Testis (tissue), 3 donors: Measurements from ENCODE around the gene CRB1. TPM values are rescaled to one million over a fixed set of nuclear protein-coding genes. Genes with fewer than 3 reads are reported as not detected.

Source experiments
- DNase-seq: peaks from one replicate; pipeline ENCODE4 v3.0.0-alpha.2; 2019
- H3K27ac ChIP-seq, 2 donors: fragments of 200-600 bp; sonication (generic); one replicate each; pipeline ENCODE4 v1.5.1; 2019
- H3K27me3 ChIP-seq: fragments of 200-600 bp; sonication (generic); one replicate; pipeline ENCODE4 v1.5.1; 2019
- H3K36me3 ChIP-seq: fragments of 200-600 bp; sonication (generic); one replicate; pipeline ENCODE4 v1.5.1; 2017; ENCODE audit warnings: low read depth; ENCODE audit errors: missing control alignments
- H3K4me1 ChIP-seq: fragments of 200-600 bp; sonication (generic); one replicate; pipeline ENCODE4 v1.5.1; 2019
- H3K4me3 ChIP-seq, 2 donors: fragments of 200-600 bp; sonication (generic); one replicate each; pipeline ENCODE4 v1.5.1; 2017 to 2019
- H3K9me3 ChIP-seq: fragments of 200-600 bp; sonication (generic); one replicate; pipeline ENCODE4 v1.5.1; 2017
- POLR2A ChIP-seq: fragments of 450-650 bp; IDR thresholded peaks from one replicate; pipeline ENCODE4 v1.6.1; 2017; ENCODE audit warnings: antibody characterized with exemption, mild to moderate bottlenecking, moderate library complexity
- WGBS, 2 donors: methylation state at CpG; one replicate each; pipeline ENCODE4 v1.1.5; 2018; 5-methylcytosine and 5-hydroxymethylcytosine counted together
- intact Hi-C: fragments of 100-400 bp; cut with DNase I; formaldehyde crosslinking; loops from one replicate; pipeline ENCODE4 v1.15.1; 2023; ENCODE audit warnings: low total_unique reads
- polyA plus RNA-seq: library from polyadenylated mRNA; stranded (reverse); fragments of 350-450 nt; fragmentation: Illumina TruSeq; extraction: RNeasy Lipid Tissue Mini Kit (QIAGEN cat#74804); gene quantifications from one replicate; pipeline ENCODE4 v1.2.3, GENCODE V29; 2014; ENCODE audit warnings: low read depth, low replicate concordance; ENCODE audit not compliant: insufficient read depth
- total RNA-seq, 2 donors: library from RNA; depleted of rRNA; stranded (reverse); fragments of >200 nt; gene quantifications; one replicate each; pipeline ENCODE4 v1.2.3, GENCODE V29; 2016
- TF ChIP-seq, protein P1 (sequence below), 3 experiments: fragments of 450-650 bp in 2 of 3; fragments of 200-600 bp in 1 of 3; sonication (generic) in 1 of 3; IDR thresholded peaks; one replicate each; pipeline ENCODE4 v1.5.1; 2016 to 2019; ENCODE audit warnings: antibody characterized with exemption in 3 of 3, mild to moderate bottlenecking in 2 of 3, moderate library complexity in 1 of 3

CRB1 gene
- total and polyA plus RNA-seq, 3 donors from 2014 or later = 7.4 to 14.7 (median 12.9) TPM

DNA sequence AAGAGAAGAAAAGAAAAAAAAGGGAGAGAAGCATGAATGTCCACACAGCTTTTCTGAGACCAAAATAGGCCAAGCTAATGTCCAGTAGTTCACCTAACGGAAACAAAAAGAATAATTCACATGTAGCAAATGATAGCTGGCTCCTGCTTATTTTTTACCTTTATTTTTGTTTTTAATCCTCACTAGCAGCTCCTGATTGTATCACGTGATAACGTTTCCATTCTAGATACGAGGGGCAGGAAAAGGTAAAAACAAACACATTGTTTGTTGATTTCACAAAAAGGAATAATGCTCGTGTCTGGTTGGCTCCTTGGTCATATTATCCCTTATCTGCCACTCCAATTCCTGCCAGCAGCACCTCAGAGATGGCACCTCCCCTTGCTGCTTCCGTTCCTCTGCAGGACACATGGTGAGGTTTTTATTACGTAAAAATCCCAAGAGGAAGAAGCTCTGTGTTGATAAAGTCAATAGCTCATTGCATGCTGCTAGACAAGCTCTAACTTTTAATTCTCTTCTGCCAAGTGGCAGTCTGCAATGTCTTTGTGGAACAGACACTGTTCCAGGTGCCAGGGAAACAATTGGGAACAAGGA is 201.7 kb downstream of the CRB1 start:
- TF ChIP-seq, protein P1, sequence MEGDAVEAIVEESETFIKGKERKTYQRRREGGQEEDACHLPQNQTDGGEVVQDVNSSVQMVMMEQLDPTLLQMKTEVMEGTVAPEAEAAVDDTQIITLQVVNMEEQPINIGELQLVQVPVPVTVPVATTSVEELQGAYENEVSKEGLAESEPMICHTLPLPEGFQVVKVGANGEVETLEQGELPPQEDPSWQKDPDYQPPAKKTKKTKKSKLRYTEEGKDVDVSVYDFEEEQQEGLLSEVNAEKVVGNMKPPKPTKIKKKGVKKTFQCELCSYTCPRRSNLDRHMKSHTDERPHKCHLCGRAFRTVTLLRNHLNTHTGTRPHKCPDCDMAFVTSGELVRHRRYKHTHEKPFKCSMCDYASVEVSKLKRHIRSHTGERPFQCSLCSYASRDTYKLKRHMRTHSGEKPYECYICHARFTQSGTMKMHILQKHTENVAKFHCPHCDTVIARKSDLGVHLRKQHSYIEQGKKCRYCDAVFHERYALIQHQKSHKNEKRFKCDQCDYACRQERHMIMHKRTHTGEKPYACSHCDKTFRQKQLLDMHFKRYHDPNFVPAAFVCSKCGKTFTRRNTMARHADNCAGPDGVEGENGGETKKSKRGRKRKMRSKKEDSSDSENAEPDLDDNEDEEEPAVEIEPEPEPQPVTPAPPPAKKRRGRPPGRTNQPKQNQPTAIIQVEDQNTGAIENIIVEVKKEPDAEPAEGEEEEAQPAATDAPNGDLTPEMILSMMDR (IDR thresholded peaks at IDR 0.05) = no peak
- TF ChIP-seq POLR2A = no peak
- Histone ChIP-seq H3K36me3 (no peaks in the 10 kb centered on the region), H3K4me3 (no peak overlapping the region), H3K27me3 (no peaks in the 10 kb centered on the region), H3K9me3 (no peaks in the 10 kb centered on the region), H3K4me1 (peaks cover 43% of the 10 kb centered on the region), H3K27ac (no peak overlapping the region)
- DNase-seq = no peak
- intact Hi-C loops = no loop called here
- 35 to 45% methylated on average over 7 of the region's 7 CpGs for WGBS, 2 donors

- no peak for TF ChIP-seq POLR2A
- TF ChIP-seq, protein P1 (IDR thresholded peaks at IDR 0.05) = no peak
- H3K27me3 ChIP-seq = no peaks in the 10 kb centered on the region
- H3K36me3 ChIP-seq = no peaks in the 10 kb centered on the region
- no peak for DNase-seq
- intact Hi-C loops = no loop called here
- 30 to 69% methylated on average over 1 of the region's 1 CpG for WGBS, 2 donors
- H3K9me3 ChIP-seq = no peaks in the 10 kb centered on the region
- H3K27ac ChIP-seq = no peak overlapping the region
- H3K4me3 ChIP-seq = no peak overlapping the region
- H3K4me1 ChIP-seq = peaks cover 37% of the 10 kb centered on the region
Observed at GRCh38 chr1:197470330-197470729, 202.3 kb downstream of the CRB1 start.

GRCh38 chr1:197471248-197471985 is 203.4 kb downstream of the CRB1 start:
- no peak overlapping the region for H3K4me3 ChIP-seq
- DNase-seq = peak; percentile 77
- H3K27me3 ChIP-seq = no peaks in the 10 kb centered on the region

GRCh38 chr1:197472141-197472540 is 204.1 kb downstream of the CRB1 start:
- intact Hi-C loops = no loop called here
- H3K9me3 ChIP-seq = no peaks in the 10 kb centered on the region
- no peaks in the 10 kb centered on the region for H3K36me3 ChIP-seq
- no peak for DNase-seq
- no peaks in the 10 kb centered on the region for H3K27me3 ChIP-seq
- H3K4me3 ChIP-seq = no peak overlapping the region
- TF ChIP-seq, protein P1 (IDR thresholded peaks at IDR 0.05) = no peak
- no peak for TF ChIP-seq POLR2A
- WGBS, 2 donors = 77 to 78% methylated on average over 3 of the region's 3 CpGs
- H3K4me1 ChIP-seq = peaks cover 31% of the 10 kb centered on the region
- H3K27ac ChIP-seq = no peak overlapping the region

More at GRCh38 chr1:197471248-197471985, 203.4 kb downstream of the CRB1 start:
- peaks cover 35% of the 10 kb centered on the region for H3K4me1 ChIP-seq
- H3K27ac ChIP-seq = peak overlapping the region in 1 of 2 donors; percentile 25
- no peaks in the 10 kb centered on the region for H3K36me3 ChIP-seq
- TF ChIP-seq POLR2A = no peak
- intact Hi-C loops = no loop called here
- H3K9me3 ChIP-seq = no peaks in the 10 kb centered on the region
- 24 to 37% methylated on average over 9 of the region's 9 CpGs for WGBS, 2 donors

- Histone ChIP-seq H3K4me3 (no peak overlapping the region), H3K36me3 (no peaks in the 10 kb centered on the region), H3K9me3 (no peaks in the 10 kb centered on the region), H3K27ac (no peak overlapping the region), H3K4me1 (no peaks in the 10 kb centered on the region), H3K27me3 (no peaks in the 10 kb centered on the region)
- 89 to 91% methylated on average over 6 of the region's 6 CpGs for WGBS, 2 donors
- DNase-seq = no peak
- intact Hi-C loops = no loop called here
- TF ChIP-seq, protein P1 (IDR thresholded peaks at IDR 0.05) = no peak
- TF ChIP-seq POLR2A = no peak
Observed at GRCh38 chr1:197480446-197480845, 212.4 kb downstream of the CRB1 start.
